ENCODE measurements around the gene CNOT4.

Gene CNOT4

DNA sequence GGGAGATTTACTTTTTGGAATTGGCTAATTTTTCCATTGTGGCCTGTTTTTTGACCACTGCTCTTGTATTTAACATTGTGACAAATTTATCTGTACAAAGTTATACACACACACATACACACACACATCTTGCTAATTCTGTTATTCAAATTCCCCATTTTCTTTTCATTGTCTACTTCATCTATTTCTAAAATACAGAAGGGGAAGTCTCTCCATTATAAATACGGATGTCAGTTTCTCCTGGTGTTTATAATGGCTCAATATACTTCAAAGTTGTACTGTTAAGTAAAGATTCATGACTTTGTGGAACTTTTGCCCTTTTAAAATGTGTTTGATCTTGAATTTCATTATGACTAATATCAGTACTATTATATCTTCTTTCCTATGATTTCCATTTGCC is 81.0 kb downstream of the CNOT4 start:
- TF ChIP-seq, protein P1, sequence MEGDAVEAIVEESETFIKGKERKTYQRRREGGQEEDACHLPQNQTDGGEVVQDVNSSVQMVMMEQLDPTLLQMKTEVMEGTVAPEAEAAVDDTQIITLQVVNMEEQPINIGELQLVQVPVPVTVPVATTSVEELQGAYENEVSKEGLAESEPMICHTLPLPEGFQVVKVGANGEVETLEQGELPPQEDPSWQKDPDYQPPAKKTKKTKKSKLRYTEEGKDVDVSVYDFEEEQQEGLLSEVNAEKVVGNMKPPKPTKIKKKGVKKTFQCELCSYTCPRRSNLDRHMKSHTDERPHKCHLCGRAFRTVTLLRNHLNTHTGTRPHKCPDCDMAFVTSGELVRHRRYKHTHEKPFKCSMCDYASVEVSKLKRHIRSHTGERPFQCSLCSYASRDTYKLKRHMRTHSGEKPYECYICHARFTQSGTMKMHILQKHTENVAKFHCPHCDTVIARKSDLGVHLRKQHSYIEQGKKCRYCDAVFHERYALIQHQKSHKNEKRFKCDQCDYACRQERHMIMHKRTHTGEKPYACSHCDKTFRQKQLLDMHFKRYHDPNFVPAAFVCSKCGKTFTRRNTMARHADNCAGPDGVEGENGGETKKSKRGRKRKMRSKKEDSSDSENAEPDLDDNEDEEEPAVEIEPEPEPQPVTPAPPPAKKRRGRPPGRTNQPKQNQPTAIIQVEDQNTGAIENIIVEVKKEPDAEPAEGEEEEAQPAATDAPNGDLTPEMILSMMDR (IDR thresholded peaks at IDR 0.05; ENCODE audit: low read depth, low read length, missing control alignments): no peak
- H3K4me3 ChIP-seq (ENCODE audit: low read depth, low read length): no peak overlapping the region
- no peak for DNase-seq (ENCODE audit: low read depth)
- in situ Hi-C loops (cut with HindIII; ENCODE audit: low sequenced_read_pairs): no loop called here

DNA sequence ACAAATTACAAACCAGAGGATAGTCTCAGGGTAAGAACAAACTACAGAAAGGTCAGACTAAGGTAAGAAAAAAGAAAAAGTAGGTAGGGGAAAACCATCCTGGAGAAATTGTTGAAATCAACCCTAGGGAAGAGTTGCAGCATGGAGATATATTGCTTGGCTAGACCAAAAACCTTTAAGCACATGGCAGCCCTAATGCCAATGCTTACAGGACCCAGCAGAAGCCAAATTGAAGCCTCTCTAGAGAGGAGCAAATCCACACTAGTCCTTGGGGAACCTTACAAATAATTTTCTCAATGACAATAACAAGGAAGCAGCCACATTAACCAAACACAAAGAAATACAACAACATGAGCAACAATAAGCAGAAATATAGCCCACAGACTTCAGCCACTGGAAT is 81.9 kb downstream of the CNOT4 start:
- H3K4me3 ChIP-seq (ENCODE audit: low read depth, low read length): no peak overlapping the region
- in situ Hi-C loops (cut with HindIII; ENCODE audit: low sequenced_read_pairs): no loop called here
- no peak for DNase-seq (ENCODE audit: low read depth)
- TF ChIP-seq, protein P1 (IDR thresholded peaks at IDR 0.05; ENCODE audit: low read depth, low read length, missing control alignments): no peak

DNA sequence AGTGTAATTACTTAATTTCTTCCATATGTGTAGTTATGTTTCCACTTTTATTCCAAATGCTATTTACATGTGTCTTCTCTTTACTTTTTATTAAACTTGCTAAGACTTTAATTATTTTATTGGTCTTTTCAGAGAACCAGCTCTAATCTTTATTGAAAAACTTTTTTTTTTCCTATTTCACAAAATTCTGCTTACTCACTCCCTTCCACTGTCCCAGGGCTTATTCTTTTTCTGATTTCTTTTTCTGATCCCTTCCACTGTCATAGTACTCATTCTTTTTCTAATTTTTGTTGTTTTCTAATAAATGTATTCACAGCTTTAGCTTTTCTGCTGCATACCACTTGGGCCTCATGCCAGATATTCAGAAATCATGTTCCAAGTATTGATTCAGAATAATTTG is 82.7 kb downstream of the CNOT4 start:
- H3K4me3 ChIP-seq (ENCODE audit: low read depth, low read length): no peak overlapping the region
- TF ChIP-seq, protein P1 (IDR thresholded peaks at IDR 0.05; ENCODE audit: low read depth, low read length, missing control alignments): no peak
- no peak for DNase-seq (ENCODE audit: low read depth)
- in situ Hi-C loops (cut with HindIII; ENCODE audit: low sequenced_read_pairs): no loop called here

DNA sequence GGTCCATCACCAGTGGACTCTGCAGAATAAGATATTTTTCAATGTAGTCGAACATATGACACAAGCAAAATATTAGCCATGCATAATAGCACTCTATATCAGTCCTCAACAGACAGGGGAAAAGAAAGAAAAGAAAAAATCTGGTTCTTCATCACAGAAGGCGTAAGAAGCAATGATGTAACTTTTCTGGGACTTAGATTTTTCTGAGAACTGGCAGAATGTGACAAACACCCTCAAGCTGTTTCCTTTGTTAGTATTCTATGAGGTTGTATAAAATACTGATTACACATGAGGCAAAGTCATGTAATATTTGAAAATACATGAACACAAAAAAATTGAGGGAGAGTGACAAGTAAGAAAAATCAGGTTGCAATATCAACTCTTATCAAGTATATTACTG is 84.9 kb downstream of the CNOT4 start:
- no peak overlapping the region for H3K4me3 ChIP-seq (ENCODE audit: low read depth, low read length)
- in situ Hi-C loops (cut with HindIII; ENCODE audit: low sequenced_read_pairs): no loop called here
- TF ChIP-seq, protein P1 (IDR thresholded peaks at IDR 0.05; ENCODE audit: low read depth, low read length, missing control alignments): no peak
- no peak for DNase-seq (ENCODE audit: low read depth)

DNA sequence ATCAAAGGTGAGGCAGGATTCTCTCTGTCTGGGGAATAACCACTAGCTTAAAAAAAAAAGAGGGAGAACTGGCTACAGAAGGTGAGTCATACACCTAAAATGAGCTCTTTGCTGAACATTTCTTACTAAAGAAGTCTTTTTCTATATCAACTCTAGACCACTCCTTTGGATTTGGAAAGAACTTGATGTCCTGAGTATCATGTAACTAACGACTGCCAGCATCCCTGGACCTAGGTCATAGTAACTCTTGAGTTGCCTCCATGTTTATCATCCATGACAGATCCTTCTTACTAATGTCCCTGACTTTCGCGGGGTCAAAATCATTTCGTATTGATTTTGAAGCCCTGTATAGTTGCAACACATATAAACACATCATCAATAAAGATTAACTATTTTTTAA is 89.1 kb downstream of the CNOT4 start:
- TF ChIP-seq, protein P1 (IDR thresholded peaks at IDR 0.05; ENCODE audit: low read depth, low read length, missing control alignments): no peak
- H3K4me3 ChIP-seq (ENCODE audit: low read depth, low read length): no peak overlapping the region
- no peak for DNase-seq (ENCODE audit: low read depth)
- in situ Hi-C loops (cut with HindIII; ENCODE audit: low sequenced_read_pairs): no loop called here

DNA sequence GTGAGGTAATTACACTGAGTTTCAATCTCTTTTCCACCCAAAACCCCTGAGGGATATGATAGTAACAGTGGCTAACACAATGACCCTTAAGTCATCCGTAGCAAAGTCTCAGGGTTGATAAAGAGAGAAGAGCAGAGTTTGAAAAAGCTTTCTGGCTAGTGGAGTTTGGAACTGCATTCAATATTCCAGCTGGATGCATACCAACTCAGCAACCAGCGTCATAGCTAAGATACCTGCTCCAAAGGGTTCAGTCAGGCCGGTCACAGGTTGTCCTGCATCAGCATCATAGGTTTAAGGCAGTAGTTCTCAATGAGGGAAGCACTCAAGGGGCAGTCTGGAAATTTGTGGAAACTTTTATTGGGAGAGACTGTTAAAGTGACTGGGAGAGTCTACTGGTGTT is 93.5 kb downstream of the CNOT4 start:
- TF ChIP-seq, protein P1 (IDR thresholded peaks at IDR 0.05; ENCODE audit: low read depth, low read length, missing control alignments): no peak
- DNase-seq (ENCODE audit: low read depth): no peak
- no peak overlapping the region for H3K4me3 ChIP-seq (ENCODE audit: low read depth, low read length)
- in situ Hi-C loops (cut with HindIII; ENCODE audit: low sequenced_read_pairs): loop anchor here (5.0 kb wide), 2 partner anchors 91 to 99 kb away; no protein-coding TSS in a partner anchor
